Measurements from ENCODE around the gene ZBTB21.

The ZBTB21 gene

DNA sequence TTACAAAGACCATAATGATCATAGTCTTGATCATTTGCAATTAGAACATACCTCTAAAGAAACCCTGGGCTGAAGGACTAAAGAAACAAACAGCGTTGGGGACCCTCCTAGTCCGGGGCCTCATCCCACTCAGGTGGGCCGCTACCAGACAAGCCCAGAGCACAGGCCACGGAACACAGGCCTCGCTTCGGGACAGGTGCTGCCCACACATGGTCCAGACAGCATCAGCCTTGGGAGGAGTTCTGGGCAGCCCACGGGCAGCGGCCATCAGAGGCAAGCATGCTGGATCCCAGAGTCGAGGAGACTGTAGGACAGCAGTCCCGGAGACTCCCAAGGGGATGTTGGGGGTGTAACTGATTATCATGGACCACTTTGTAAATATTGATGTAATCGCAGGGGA lies 61.3 kb downstream of the ZBTB21 start:
- DNase-seq = no peak

DNA sequence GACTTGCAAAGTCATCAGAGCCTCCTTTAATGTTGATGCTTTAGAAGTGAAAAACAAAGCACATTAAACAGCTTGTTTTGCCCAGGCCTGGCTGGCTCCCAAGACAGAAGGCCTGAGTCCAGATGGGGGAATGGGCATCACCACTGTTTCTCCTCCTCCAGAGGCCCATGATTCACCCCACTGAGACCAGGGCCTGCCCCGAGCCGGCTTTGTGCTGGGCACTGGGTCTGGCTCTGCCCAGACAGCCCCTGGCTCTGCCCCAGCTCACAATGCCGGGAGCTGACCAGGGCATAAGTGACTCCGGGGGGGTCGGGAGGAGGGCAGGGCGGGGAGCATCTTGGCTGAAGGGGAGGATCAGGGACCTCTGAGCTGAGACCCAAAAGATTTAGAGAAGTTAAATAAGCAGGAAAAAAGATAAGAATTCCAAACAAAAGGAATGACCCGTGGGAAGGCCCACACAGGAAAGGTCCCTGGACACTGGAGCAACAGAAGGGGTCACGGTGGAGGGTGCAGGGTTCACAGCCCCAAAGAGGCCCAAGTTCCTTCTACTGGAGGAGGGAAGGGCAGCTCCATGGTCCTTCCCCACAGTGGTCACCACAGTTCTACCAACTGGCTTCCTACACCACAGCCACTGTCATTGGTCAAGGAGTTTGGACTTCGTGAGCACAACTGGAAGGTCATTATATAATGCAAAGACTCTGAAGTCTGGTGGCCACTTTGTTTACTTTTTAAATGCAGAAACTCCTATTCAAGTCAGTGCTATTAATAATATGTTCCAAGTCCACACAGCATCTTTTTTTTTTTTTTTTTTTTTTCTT lies 61.9 kb downstream of the ZBTB21 start:
- no peak for DNase-seq

DNA sequence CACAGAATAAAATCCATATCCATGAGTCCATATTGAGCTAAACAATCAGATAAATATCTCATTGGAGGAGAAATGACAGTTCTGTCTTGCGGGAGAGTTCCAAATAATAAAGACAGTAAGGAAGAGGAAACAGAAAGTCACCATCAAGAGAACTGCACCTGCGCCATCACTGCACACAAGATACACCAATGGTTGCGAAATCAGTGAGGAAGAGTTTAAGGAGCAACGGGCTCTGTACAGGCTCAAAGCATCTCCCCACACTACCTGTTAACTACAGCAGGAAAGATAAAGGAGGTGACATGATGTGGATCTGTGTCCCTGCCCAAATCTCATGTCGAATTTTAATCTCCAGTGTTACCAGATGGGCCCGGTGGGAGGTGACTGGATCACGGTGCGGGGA lies 64.2 kb downstream of the ZBTB21 start:
- DNase-seq = no peak

DNA sequence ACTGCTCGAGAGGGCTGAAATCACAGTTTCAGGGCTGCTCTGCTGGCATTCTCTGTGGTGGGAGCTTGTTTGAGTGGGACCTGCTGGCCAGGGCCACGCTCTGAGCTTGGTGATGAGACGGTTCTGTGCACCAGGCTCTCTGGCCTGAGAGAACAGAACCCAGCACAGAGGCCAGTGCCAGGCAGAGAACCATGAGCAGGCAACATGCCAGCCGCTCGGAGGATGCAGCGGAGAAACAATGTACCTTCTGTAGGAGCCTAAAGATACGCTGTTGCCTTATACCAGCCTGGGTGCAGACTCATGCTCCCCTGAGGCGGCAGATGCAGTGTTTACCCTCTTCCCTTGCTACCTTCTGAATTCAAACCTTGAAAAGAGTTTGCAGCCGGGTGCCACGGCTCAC lies 66.3 kb downstream of the ZBTB21 start:
- no peak for DNase-seq

DNA sequence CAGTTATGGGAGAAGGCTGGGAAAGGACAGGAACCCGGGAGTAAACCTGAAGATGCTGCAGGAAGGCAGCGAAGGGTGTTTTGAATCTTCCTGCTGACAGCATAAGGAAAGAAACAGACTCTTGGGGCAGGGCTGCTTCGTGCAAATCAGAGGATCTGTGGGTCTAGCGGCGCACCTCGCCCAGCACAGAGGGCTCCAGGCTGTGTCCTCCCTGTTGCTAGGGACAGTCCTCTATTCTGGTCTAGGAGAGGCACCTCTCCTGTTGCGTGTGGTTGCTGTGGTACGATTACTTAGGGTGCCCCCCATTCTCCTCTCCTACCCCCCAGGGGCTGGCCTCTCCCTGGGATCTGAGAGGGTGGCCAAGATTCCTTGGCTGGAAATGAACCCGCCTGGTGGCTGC lies 67.7 kb downstream of the ZBTB21 start:
- DNase-seq = no peak

DNA sequence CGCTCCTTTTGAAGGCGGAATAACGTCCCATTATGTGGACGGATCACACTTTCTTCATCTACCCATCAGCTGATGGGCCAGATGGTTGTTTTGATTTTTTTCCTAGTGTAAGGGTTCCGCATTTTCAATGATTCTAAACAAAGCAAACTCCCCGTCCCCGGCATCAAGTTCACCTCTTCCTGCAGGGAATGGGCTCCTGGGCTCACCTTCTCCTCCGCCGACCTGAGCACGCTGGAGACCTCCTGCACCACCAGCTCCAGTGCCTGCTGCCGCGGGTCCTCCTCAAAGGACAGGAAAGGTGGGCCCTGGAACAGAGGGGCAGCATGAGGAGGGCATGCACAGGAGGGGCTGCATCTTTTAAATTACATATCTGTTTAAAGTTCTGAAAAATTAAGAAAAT lies 68.2 kb downstream of the ZBTB21 start:
- no peak for DNase-seq

DNA sequence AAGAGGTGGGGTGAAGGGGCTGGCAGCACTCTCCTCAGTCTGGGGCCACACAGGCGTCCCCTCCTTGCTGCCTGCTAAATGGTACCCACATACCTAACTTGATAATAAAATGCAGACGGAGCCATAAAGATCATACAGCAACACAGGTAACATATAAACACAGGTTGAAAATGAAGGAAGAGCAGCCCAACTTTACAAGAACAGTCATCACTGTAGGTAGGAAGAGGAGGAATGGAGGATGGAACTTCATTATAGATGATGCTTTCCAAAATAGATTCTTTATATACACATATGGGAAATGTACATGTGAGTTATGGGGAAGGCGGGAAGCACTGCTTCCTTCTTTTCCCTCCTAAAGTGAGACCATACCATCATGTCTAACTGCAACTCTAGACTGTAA lies 69.7 kb downstream of the ZBTB21 start:
- no peak for DNase-seq

DNA sequence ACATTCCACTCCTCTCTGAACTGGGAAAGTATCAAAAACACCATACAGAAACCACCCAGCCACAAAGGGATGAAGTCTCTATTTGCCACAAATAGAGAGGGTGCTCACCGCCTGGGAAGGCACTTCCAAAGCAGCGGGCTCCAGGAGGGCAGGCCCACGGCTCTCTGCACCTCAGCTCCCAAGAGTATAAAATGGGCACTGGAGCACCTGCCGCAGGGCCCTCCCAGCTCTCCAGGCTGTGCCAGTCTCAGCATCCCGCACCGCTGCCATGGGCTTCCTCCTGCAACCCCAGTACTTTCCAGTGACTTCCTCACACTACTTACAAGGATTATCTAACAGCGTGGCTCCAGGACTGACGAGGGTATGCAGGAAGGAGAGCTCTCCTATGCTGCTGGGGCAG lies 70.8 kb downstream of the ZBTB21 start:
- DNase-seq = no peak
